NB4 (cell line): ENCODE results near the gene MEGF6.

Experiments used
- POLR2A ChIP-seq: IDR thresholded peaks from 2 replicates; pipeline ENCODE4 v1.6.1; 2011; ENCODE audit warnings: mild to moderate bottlenecking; ENCODE audit not compliant: insufficient read length; ENCODE audit errors: extremely low read depth
- TF ChIP-seq, protein P1 (sequence below): IDR thresholded peaks from one replicate; pipeline ENCODE4 v1.5.1; 2012; ENCODE audit warnings: low read depth, low read length

DNA sequence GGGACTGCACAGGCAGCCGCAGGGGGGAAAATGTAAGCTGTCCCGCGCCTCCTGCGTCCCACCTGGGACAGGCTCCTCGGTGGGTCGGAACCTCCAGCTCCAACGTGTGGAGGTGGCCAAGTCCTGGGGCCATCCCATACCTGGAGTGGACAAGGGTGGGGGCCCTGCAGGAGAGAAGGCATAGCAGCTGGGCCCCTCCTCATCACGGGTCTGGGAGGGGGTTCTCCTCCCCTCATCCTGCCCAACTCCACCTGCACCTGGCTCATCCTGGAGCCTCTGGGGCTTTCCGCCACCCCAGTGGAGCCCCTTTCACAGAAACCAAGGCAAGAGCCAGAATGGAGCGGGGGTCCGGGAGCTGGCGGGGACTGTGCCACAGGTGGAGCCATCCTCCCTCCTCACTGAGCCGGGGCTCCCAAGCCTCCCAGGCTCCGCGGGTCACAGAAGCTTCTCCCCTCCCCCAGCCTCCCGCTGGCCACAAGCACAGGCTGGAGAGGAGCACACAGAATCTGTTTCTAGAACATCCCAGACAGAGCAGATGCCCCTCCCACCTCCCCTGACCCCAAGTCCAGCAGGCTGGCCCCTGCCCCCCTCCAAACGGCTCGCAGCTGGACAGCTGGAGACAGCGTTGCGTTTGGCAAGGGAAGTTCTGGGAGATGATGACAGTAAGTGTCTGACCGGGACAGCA is 65.8 kb downstream of the MEGF6 start:
- TF ChIP-seq, protein P1, sequence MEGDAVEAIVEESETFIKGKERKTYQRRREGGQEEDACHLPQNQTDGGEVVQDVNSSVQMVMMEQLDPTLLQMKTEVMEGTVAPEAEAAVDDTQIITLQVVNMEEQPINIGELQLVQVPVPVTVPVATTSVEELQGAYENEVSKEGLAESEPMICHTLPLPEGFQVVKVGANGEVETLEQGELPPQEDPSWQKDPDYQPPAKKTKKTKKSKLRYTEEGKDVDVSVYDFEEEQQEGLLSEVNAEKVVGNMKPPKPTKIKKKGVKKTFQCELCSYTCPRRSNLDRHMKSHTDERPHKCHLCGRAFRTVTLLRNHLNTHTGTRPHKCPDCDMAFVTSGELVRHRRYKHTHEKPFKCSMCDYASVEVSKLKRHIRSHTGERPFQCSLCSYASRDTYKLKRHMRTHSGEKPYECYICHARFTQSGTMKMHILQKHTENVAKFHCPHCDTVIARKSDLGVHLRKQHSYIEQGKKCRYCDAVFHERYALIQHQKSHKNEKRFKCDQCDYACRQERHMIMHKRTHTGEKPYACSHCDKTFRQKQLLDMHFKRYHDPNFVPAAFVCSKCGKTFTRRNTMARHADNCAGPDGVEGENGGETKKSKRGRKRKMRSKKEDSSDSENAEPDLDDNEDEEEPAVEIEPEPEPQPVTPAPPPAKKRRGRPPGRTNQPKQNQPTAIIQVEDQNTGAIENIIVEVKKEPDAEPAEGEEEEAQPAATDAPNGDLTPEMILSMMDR = no peak
- no peak for TF ChIP-seq POLR2A
